Measurements from ENCODE around the gene CCDC180. TPM values are rescaled to one million over a fixed set of nuclear protein-coding genes. Genes with fewer than 3 reads are reported as not detected.
"Not testable (repeated sequence)": the region's sequence is repeated elsewhere in the genome, so short reads cannot be mapped to it uniquely, and the experiment has no call there.

CCDC180 gene
- total and polyA plus RNA-seq, 3 donors from 2014 or later: 52.3 to 89.3 (median 66.1) TPM

DNA sequence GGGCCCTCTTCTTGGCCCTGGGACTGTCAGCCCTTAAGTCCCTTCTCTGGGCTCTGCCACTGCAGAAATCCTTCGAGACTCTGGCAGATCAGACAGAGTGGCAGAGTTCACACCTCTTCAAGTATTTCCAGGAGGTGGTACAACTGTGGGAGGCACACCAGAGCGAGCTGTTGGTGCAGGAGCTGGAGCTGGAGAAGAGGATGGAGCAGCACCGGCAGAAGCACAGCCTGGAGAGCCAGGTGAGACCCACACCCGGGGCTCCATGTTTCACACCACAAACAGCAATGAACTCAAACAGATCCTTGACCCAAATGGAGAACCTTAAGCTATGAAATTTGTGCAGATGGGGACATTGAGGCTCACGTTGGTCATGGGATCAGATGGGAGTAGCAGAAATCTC lies 17.5 kb downstream of the CCDC180 start:
- no peak for DNase-seq
- H3K27ac ChIP-seq: no peak overlapping the region
- H3K9me3 ChIP-seq: no peaks in the 10 kb centered on the region
- H3K36me3 ChIP-seq (ENCODE audit: low read depth, missing control alignments): no peaks in the 10 kb centered on the region
- intact Hi-C loops (cut with DNase I; ENCODE audit: low total_unique reads): no loop called here
- no peak for TF ChIP-seq POLR2A (IDR thresholded peaks at IDR 0.05)
- TF ChIP-seq, protein P1, sequence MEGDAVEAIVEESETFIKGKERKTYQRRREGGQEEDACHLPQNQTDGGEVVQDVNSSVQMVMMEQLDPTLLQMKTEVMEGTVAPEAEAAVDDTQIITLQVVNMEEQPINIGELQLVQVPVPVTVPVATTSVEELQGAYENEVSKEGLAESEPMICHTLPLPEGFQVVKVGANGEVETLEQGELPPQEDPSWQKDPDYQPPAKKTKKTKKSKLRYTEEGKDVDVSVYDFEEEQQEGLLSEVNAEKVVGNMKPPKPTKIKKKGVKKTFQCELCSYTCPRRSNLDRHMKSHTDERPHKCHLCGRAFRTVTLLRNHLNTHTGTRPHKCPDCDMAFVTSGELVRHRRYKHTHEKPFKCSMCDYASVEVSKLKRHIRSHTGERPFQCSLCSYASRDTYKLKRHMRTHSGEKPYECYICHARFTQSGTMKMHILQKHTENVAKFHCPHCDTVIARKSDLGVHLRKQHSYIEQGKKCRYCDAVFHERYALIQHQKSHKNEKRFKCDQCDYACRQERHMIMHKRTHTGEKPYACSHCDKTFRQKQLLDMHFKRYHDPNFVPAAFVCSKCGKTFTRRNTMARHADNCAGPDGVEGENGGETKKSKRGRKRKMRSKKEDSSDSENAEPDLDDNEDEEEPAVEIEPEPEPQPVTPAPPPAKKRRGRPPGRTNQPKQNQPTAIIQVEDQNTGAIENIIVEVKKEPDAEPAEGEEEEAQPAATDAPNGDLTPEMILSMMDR (IDR thresholded peaks at IDR 0.05): no peak
- no peaks in the 10 kb centered on the region for H3K4me1 ChIP-seq
- WGBS, 2 donors: 90 to 94% methylated on average over 5 of the region's 5 CpGs
- H3K27me3 ChIP-seq: no peaks in the 10 kb centered on the region
- H3K4me3 ChIP-seq: no peak overlapping the region

DNA sequence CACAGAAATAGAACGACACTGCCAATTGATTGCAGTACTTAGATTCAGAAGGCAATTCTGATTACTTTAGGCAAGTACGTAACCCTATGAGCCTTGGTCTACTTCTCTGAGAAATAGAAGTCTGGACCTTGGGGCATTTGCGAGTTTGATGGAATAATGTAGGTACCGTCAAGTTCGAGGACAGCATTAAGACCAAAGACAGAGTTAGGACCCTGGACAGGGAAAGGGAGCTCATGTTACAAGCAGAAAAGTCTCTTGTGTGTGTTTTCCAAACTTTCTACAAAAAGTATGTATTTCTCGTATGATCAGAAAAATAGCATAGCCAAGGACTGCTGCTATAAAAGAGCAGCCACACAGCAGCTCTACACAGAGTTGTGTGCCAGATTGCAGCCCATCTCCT lies 20.1 kb downstream of the CCDC180 start:
- Histone ChIP-seq H3K4me3 (no peak overlapping the region), H3K4me1 (no peaks in the 10 kb centered on the region), H3K36me3 (ENCODE audit: low read depth, missing control alignments) (no peaks in the 10 kb centered on the region), H3K9me3 (no peaks in the 10 kb centered on the region), H3K27me3 (no peaks in the 10 kb centered on the region), H3K27ac (no peak overlapping the region)
- 88 to 97% methylated on average over 6 of the region's 6 CpGs for WGBS, 2 donors
- no peak for DNase-seq
- TF ChIP-seq POLR2A (IDR thresholded peaks at IDR 0.05): no peak
- TF ChIP-seq, protein P1 (IDR thresholded peaks at IDR 0.05): no peak
- intact Hi-C loops (cut with DNase I; ENCODE audit: low total_unique reads): no loop called here

DNA sequence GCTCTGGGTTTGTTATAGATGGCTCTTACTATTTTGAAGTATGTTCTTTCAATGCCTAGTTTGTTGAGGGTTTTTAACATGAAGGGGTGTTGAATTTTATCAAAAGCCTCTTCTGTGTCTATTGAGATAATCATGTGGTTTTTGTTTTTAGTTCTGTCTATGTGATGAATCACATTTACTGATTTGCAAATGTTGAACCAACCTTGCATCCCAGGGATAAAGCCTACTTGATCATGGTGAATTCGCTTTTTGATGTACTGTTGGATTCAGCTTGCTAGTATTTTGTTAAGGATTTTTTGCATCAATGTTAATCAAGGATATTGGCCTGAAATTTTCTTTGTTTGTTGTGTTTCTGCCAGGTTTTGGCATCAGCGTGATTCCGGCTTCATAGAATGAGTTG lies 25.5 kb downstream of the CCDC180 start:
- H3K4me3 ChIP-seq: no peak overlapping the region
- no peak for DNase-seq
- no peak overlapping the region for H3K27ac ChIP-seq
- no peaks in the 10 kb centered on the region for H3K4me1 ChIP-seq
- 90 to 94% methylated on average over 3 of the region's 3 CpGs for WGBS, 2 donors
- TF ChIP-seq, protein P1 (IDR thresholded peaks at IDR 0.05): no peak
- TF ChIP-seq POLR2A (IDR thresholded peaks at IDR 0.05): no peak
- no peaks in the 10 kb centered on the region for H3K9me3 ChIP-seq
- no peaks in the 10 kb centered on the region for H3K36me3 ChIP-seq (ENCODE audit: low read depth, missing control alignments)
- H3K27me3 ChIP-seq: no peaks in the 10 kb centered on the region
- intact Hi-C loops (cut with DNase I; ENCODE audit: low total_unique reads): no loop called here

DNA sequence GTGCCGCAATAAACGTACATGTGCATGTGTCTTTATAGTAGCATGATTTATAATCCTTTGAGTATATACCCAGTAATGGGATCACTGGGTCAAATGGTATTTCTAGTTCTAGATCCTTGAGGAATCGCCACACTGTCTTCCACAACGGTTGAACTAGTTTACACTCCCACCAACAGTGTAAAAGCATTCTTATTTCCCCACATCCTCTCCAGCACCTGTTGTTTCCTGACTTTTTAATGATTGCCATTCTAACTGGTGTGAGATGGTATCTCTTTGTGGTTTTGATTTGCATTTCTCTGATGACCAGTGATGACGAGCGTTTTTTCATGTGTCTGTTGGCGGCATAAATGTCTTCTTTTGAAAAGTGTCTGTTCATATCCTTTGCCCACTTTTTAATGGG lies 28.2 kb downstream of the CCDC180 start:
- WGBS, 2 donors: 95 to 98% methylated on average over 7 of the region's 7 CpGs
- H3K27me3 ChIP-seq; H3K4me1 ChIP-seq; H3K27ac ChIP-seq; H3K36me3 ChIP-seq (ENCODE audit: low read depth, missing control alignments); H3K9me3 ChIP-seq; DNase-seq; intact Hi-C loops (cut with DNase I; ENCODE audit: low total_unique reads); H3K4me3 ChIP-seq: not testable (repeated sequence)

DNA sequence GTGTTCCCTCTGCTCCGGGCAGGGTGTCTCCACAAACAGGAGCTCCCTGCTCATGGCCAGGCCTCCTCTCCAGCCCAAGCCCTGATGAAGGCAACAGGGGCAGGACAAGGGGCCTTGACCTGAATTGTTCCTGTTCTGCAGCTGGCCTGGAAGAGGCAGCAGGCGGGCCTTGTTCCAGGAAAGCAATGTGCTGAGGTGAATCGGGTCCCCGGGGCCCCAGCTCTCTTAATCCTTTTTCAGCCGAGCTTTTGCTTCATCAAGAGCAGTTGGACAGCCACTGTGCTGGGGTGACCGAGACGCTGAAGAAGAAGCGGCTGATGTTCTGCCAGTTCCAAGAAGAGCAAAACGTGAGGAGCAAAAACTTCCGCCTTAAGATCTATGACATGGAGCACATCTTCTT lies 41.4 kb downstream of the CCDC180 start:
- TF ChIP-seq, protein P1 (IDR thresholded peaks at IDR 0.05): no peak
- no peak overlapping the region for H3K4me3 ChIP-seq
- no peaks in the 10 kb centered on the region for H3K9me3 ChIP-seq
- no peak for DNase-seq
- H3K27me3 ChIP-seq: no peaks in the 10 kb centered on the region
- intact Hi-C loops (cut with DNase I; ENCODE audit: low total_unique reads): no loop called here
- no peaks in the 10 kb centered on the region for H3K36me3 ChIP-seq (ENCODE audit: low read depth, missing control alignments)
- no peak overlapping the region for H3K27ac ChIP-seq
- peaks cover 3% of the 10 kb centered on the region for H3K4me1 ChIP-seq
- WGBS, 2 donors: 56 to 75% methylated on average over 9 to 10 of the region's 10 CpGs
